Peyer's patch (tissue), 4 donors: ENCODE results near the gene ABHD1. TPM values are rescaled to one million over a fixed set of nuclear protein-coding genes. Genes with fewer than 3 reads are reported as not detected.

Experiments
- DNase-seq, 3 donors: peaks; one replicate each; pipeline ENCODE4 v3.0.0-alpha.2; 2017 to 2019
- H3K27ac ChIP-seq, 4 donors: fragments of 200-600 bp; sonication (generic); one replicate each; pipeline ENCODE4 v1.5.1; 2016 to 2019
- H3K27me3 ChIP-seq, 2 donors: fragments of 200-600 bp; sonication (generic); one replicate each; pipeline ENCODE4 v1.5.1; 2019
- H3K36me3 ChIP-seq, 3 donors: fragments of 200-600 bp; sonication (generic); one replicate each; pipeline ENCODE4 v1.5.1; 2016 to 2019
- H3K4me1 ChIP-seq, 4 donors: fragments of 200-600 bp; sonication (generic); one replicate each; pipeline ENCODE4 v1.5.1; 2016 to 2019
- H3K4me3 ChIP-seq, 4 donors: fragments of 200-600 bp; sonication (generic); 1 replicate in 3 of 4; 2 replicates in 1 of 4; pipeline ENCODE4 v1.5.1; 2016 to 2019; ENCODE audit warnings: mild to moderate bottlenecking in 1 of 4
- H3K9me3 ChIP-seq, 4 donors: fragments of 200-600 bp; sonication (generic); one replicate each; pipeline ENCODE4 v1.5.1; 2016 to 2019; ENCODE audit warnings: mild to moderate bottlenecking in 1 of 4
- POLR2A ChIP-seq, 2 donors: fragments of 450-650 bp; IDR thresholded peaks; one replicate each; pipeline ENCODE4 v1.5.1; 2017; ENCODE audit warnings: antibody characterized with exemption in 2 of 2, mild to moderate bottlenecking in 2 of 2, moderate library complexity in 2 of 2
- total RNA-seq, 4 donors: library from RNA; depleted of rRNA; stranded (reverse); fragments of >200 nt; gene quantifications; one replicate each; pipeline ENCODE4 v1.1.0, GENCODE V29; 2016
- TF ChIP-seq, protein P1 (sequence below), 6 experiments: fragments of 450-650 bp in 4 of 6; fragments of 200-600 bp in 2 of 6; sonication (generic) in 1 of 6; IDR thresholded peaks; one replicate each; pipeline ENCODE4 v1.5.1; 2017 to 2019; ENCODE audit warnings: antibody characterized with exemption in 6 of 6, mild to moderate bottlenecking in 3 of 6, moderate library complexity in 1 of 6

ABHD1 gene
- total RNA-seq, 4 donors from 2014 or later: 2.8 TPM; not detected in 3

GRCh38 chr2:27082773-27083409, 40.7 kb upstream of the ABHD1 start:
- no peaks in the 10 kb centered on the region for H3K27me3 ChIP-seq
- TF ChIP-seq, protein P1, sequence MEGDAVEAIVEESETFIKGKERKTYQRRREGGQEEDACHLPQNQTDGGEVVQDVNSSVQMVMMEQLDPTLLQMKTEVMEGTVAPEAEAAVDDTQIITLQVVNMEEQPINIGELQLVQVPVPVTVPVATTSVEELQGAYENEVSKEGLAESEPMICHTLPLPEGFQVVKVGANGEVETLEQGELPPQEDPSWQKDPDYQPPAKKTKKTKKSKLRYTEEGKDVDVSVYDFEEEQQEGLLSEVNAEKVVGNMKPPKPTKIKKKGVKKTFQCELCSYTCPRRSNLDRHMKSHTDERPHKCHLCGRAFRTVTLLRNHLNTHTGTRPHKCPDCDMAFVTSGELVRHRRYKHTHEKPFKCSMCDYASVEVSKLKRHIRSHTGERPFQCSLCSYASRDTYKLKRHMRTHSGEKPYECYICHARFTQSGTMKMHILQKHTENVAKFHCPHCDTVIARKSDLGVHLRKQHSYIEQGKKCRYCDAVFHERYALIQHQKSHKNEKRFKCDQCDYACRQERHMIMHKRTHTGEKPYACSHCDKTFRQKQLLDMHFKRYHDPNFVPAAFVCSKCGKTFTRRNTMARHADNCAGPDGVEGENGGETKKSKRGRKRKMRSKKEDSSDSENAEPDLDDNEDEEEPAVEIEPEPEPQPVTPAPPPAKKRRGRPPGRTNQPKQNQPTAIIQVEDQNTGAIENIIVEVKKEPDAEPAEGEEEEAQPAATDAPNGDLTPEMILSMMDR (IDR thresholded peaks at IDR 0.05): no peak
- no peak for TF ChIP-seq POLR2A (IDR thresholded peaks at IDR 0.05)
- no peaks in the 10 kb centered on the region for H3K9me3 ChIP-seq
- H3K4me1 ChIP-seq: peaks cover 3 to 61% (median 15%) of the 10 kb centered on the region in 4 donors
- H3K4me3 ChIP-seq: no peak overlapping the region
- H3K27ac ChIP-seq: peak overlapping the region in 2 of 4 donors; percentile 3 to 82
- H3K36me3 ChIP-seq: no peaks in the 10 kb centered on the region
- no peak for DNase-seq

DNA sequence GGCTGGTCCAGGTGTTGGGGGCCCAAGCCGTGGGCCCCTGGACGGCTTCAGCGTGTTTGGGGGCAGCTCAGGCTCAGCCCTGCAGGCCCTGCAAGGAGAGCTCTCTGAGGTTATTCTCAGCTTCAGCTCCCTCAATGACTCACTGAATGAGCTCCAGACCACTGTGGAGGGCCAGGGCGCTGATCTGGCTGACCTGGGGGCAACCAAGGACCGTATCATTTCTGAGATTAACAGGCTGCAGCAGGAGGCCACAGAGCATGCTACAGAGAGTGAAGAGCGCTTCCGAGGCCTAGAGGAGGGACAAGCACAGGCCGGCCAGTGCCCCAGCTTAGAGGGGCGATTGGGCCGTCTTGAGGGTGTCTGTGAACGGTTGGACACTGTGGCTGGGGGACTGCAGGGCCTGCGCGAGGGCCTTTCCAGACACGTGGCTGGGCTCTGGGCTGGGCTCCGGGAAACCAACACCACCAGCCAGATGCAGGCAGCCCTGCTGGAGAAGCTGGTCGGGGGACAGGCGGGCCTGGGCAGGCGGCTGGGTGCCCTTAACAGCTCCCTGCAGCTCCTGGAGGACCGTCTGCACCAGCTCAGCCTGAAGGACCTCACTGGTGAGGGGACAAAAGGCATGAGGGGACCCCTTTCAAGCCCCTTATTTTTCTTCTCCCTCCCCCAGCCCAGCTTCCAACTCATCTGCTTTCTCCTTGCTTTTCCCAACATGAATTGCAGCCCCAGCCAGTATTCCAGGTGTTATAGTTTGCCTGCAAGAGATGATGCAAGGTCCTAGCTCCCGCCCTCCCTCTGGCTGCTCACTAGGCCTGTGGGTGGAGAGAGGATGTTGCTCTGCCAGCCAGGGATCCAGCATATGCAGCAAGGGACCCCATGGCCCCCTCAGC, 40.0 kb upstream of the ABHD1 start:
- H3K9me3 ChIP-seq: no peaks in the 10 kb centered on the region
- no peak for TF ChIP-seq POLR2A (IDR thresholded peaks at IDR 0.05)
- TF ChIP-seq, protein P1 (IDR thresholded peaks at IDR 0.05): no peak
- no peaks in the 10 kb centered on the region for H3K27me3 ChIP-seq
- no peak overlapping the region for H3K27ac ChIP-seq
- peaks cover 3 to 61% (median 15%) of the 10 kb centered on the region in 4 donors for H3K4me1 ChIP-seq
- H3K4me3 ChIP-seq: no peak overlapping the region
- no peak for DNase-seq
- H3K36me3 ChIP-seq: no peaks in the 10 kb centered on the region

DNA sequence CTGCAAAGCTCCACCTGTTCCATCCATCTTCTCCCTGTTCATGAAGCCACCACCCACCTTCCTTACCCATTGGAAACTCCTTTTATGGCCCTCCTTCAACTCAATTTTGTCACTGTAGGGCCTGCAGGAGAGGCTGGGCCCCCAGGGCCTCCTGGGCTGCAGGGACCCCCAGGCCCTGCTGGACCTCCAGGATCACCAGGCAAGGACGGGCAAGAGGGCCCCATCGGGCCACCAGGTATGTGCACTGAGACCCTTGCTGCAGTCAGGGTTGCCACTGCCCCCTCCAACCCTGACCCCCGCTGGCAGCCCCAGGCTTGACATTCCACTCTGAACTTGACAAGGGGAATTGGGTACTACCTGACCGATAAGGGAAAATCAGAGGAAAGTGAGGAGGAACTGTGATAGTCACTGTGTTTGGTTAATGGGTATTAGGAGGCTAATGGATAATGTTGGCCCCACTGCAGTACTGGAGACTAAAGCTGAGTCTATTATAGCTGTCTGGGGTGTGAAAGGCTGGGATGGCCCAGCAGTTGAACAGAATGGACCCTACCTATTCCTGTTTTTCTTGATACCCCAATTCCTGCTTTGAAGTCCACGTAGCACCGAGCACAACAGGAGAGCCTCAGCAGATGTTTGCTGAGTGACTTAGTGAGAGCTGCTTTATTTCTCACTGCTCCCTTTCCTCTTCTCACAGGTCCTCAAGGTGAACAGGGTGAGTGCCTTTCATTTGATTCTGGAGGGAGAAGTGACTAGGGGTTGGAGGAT, 39.1 kb upstream of the ABHD1 start:
- TF ChIP-seq POLR2A (IDR thresholded peaks at IDR 0.05): no peak
- TF ChIP-seq, protein P1 (IDR thresholded peaks at IDR 0.05): no peak
- H3K27me3 ChIP-seq: no peaks in the 10 kb centered on the region
- peak overlapping the region in 2 of 4 donors; percentile 81 to 93 for H3K27ac ChIP-seq
- DNase-seq: no peak
- H3K9me3 ChIP-seq: no peaks in the 10 kb centered on the region
- H3K36me3 ChIP-seq: no peaks in the 10 kb centered on the region
- H3K4me3 ChIP-seq: no peak overlapping the region
- H3K4me1 ChIP-seq: peaks cover 3 to 61% (median 15%) of the 10 kb centered on the region in 4 donors

GRCh38 chr2:27085062-27085672, 38.4 kb upstream of the ABHD1 start:
- DNase-seq: no peak
- Histone ChIP-seq H3K4me3 (peak overlapping the region; percentile 64 to 88 (median 66)), H3K9me3 (no peaks in the 10 kb centered on the region), H3K27ac (peak overlapping the region; percentile 81 to 96 (median 90)), H3K36me3 (no peaks in the 10 kb centered on the region), H3K4me1 (peaks cover 3 to 58% (median 15%) of the 10 kb centered on the region in 4 donors), H3K27me3 (no peaks in the 10 kb centered on the region)
- no peak for TF ChIP-seq POLR2A (IDR thresholded peaks at IDR 0.05)
- TF ChIP-seq, protein P1 (IDR thresholded peaks at IDR 0.05): no peak

DNA sequence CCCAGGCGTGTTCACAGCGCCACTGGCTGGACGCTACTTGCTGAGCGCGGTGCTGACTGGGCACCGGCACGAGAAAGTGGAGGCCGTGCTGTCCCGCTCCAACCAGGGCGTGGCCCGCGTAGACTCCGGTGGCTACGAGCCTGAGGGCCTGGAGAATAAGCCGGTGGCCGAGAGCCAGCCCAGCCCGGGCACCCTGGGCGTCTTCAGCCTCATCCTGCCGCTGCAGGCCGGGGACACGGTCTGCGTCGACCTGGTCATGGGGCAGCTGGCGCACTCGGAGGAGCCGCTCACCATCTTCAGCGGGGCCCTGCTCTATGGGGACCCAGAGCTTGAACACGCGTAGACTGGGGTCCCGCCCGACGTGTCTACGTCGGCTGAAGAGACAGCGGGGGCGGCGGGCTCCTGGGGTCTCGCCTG, 37.9 kb upstream of the ABHD1 start:
- Histone ChIP-seq H3K27me3 (no peaks in the 10 kb centered on the region), H3K36me3 (no peaks in the 10 kb centered on the region), H3K4me1 (peaks cover 3 to 54% (median 14%) of the 10 kb centered on the region in 4 donors), H3K4me3 (peak overlapping the region; percentile 64 to 88 (median 66)), H3K9me3 (no peaks in the 10 kb centered on the region), H3K27ac (peak overlapping the region; percentile 81 to 96 (median 90))
- TF ChIP-seq, protein P1 (IDR thresholded peaks at IDR 0.05): peak in 4 of 6 experiments; percentile 32 to 68 (median 44)
- peak; percentile 48 to 51 for TF ChIP-seq POLR2A (IDR thresholded peaks at IDR 0.05)
- DNase-seq: peak; percentile 60 to 90 (median 87)
